ENCODE results near the gene PTGDS. TPM values are rescaled to one million over a fixed set of nuclear protein-coding genes. Genes with fewer than 3 reads are reported as not detected.

Gene PTGDS
- total and polyA plus RNA-seq, 7 experiments from 2014 or later: 0.97 to 68.7 (median 4.3) TPM; not detected in 2

DNA sequence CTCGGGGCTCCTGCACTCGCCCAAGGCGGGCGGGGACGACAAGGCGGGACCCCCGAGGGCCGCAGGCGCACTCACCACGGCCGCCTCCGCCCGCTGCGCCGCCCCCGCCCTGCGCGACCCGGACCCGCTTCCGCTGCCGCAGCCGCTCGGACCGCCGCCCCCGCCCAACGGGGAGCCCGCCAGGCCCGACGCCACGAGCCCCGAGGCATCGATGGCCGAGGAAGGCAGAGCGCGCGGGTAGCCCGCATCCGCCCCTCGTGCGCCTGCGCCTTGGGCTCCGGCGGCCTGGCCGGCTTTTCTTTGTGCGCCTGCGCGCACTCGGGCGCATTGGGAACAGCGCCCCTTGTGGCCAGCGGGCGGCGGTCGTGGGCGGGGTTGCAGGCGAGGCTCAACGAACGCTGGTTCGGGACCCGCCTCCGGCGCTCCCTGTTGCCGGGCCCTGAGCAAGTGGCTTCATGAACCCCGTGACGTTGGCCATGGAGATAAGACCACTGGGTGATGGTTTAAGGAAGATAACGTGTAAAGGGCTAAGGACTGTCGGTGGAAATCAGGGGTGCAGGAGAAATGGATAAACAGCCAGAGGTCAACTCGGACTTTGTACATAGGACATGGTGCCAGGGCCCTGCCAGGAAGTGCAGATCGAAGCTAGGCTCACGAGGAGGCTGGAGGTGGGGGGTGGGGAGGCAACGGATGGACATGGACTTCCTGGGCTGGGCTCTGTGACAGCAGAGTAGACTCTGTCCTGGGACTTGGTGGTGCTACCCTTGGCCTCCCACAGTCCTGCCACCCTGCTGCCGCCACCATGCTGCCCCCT, 32.6 kb upstream of the PTGDS start, which contains the start of the genes C8G and FBXW5:
TSS of gene C8G (plus strand) at position 725 of the 814 bp plus-strand sequence. CDS start at position 803, 78 bp downstream.
TSS of gene FBXW5 (minus strand) at position 220 of the 814 bp plus-strand sequence. CDS start 655 bp downstream, outside the sequence.
- peak; percentile 92 for ATAC-seq
- Mint-ChIP-seq H3K27ac (peak within 1 kb of the TSS in 8 of 9 donors; percentile 63 to 90 (median 79)), H3K9me3 (peaks cover 0 to 2% (median 0%) of the 10 kb centered on the region in 11 donors), H3K36me3 (peaks cover 0 to 4% (median 0%) of the 10 kb centered on the region in 5 donors), H3K27me3 (no peaks in the 10 kb centered on the region), H3K4me1 (peaks cover 0 to 14% (median 5%) of the 10 kb centered on the region in 7 donors), H3K4me3 (peak within 1 kb of the TSS; percentile 71 to 85 (median 81))
- POLR2A ChIA-PET: interaction anchor here (0.8 to 1.8 kb wide), 7 partner anchors 48 to 145 kb away, joined by 3 to 8 read pairs (median 4); partner anchors contain the start of genes PAXX, RABL6 and TRAF2
- Histone ChIP-seq H3K27me3 (ENCODE audit: control insufficient read depth in 2 of 2, insufficient read depth in 2 of 2, low read length in 2 of 2) (no peaks in the 10 kb centered on the region), H3K27ac (ENCODE audit: low read depth, low read length) (peak within 1 kb of the TSS; percentile 77), H3K4me3 (ENCODE audit: low read length) (peak within 1 kb of the TSS; percentile 72), H3K9me3 (ENCODE audit: control insufficient read depth in 2 of 3, low read length in 3 of 3) (no peaks in the 10 kb centered on the region), H3K36me3 (ENCODE audit: control insufficient read depth in 2 of 3, insufficient read depth in 3 of 3, low read length in 3 of 3) (peaks cover 0 to 36% (median 6%) of the 10 kb centered on the region in 3 experiments), H3K4me1 (ENCODE audit: control insufficient read depth in 2 of 2, insufficient read depth in 2 of 2, low read length in 2 of 2) (peaks cover 10 to 11% of the 10 kb centered on the region in 2 donors)
- DNase-seq: peak; percentile 88 to 99 (median 96)
- CTCF ChIA-PET: no interaction called here
- intact Hi-C loops (cut with micrococcal nuclease): loop anchor here (1.0 to 10.0 kb wide), 16 partner anchors 42 to 311 kb away; partner anchors contain the start of genes EDF1 (in 2 of the 2), PHPT1 (in 2 of the 2), RABL6 (in 2 of the 2) and TMEM141 (in 2 of the 2)

DNA sequence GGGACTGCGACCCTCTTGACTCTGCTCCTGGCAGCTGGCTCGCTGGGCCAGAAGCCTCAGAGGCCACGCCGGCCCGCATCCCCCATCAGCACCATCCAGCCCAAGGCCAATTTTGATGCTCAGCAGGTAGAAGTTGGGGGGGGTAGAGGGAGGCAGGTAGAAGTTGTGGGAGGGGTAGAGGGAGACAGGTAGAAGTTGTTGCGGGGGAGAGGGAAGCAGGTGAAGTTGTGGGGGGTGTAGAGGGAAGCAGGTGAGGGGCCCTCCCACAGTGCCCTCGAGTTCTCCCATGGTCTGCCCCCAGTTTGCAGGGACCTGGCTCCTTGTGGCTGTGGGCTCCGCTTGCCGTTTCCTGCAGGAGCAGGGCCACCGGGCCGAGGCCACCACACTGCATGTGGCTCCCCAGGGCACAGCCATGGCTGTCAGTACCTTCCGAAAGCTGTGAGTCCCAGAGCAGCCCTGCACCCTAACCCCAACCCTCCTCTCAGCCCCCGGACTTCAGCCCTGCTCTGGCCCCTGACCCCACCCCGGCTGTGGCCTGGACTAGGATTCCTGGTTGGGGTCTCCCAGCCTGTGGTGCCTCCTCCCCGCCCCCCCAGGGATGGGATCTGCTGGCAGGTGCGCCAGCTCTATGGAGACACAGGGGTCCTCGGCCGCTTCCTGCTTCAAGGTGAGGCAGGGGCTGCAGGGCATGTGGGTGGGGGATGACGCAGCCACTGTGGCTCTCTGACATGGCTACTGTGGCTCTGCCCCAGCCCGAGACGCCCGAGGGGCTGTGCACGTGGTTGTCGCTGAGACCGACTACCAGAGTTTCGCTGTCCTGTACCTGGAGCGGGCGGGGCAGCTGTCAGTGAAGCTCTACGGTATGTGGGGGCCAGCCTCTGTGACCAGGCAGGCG, 31.7 kb upstream of the PTGDS start:
- Histone ChIP-seq H3K4me3 (ENCODE audit: low read length) (peak overlapping the region; percentile 19), H3K27me3 (ENCODE audit: control insufficient read depth in 2 of 2, insufficient read depth in 2 of 2, low read length in 2 of 2) (no peaks in the 10 kb centered on the region), H3K9me3 (ENCODE audit: control insufficient read depth in 2 of 3, low read length in 3 of 3) (no peaks in the 10 kb centered on the region), H3K4me1 (ENCODE audit: control insufficient read depth in 2 of 2, insufficient read depth in 2 of 2, low read length in 2 of 2) (peaks cover 10 to 16% of the 10 kb centered on the region in 2 donors), H3K36me3 (ENCODE audit: control insufficient read depth in 2 of 3, insufficient read depth in 3 of 3, low read length in 3 of 3) (peaks cover 0 to 27% (median 6%) of the 10 kb centered on the region in 3 experiments), H3K27ac (ENCODE audit: low read depth, low read length) (no peak overlapping the region)
- intact Hi-C loops (cut with micrococcal nuclease): loop anchor here (2.0 to 10.0 kb wide), 4 partner anchors 89 to 279 kb away; partner anchors contain the start of genes CYSRT1 (in 1 of the 2), NDOR1 (in 1 of the 2), RNF208 (in 1 of the 2) and RNF224 (in 1 of the 2)
- CTCF ChIA-PET: no interaction called here
- ATAC-seq: no peak
- no peaks in the 10 kb centered on the region for H3K27me3 Mint-ChIP-seq
- peaks cover 0 to 2% (median 0%) of the 10 kb centered on the region in 11 donors for H3K9me3 Mint-ChIP-seq
- POLR2A ChIA-PET: interaction anchor here (0.9 to 1.5 kb wide), 2 partner anchors 47 to 107 kb away, joined by 3 to 5 read pairs; partner anchors contain the start of gene PAXX
- H3K27ac Mint-ChIP-seq: peak overlapping the region in 2 of 9 donors; percentile 9 to 80
- peak overlapping the region in 3 of 10 donors; percentile 66 to 84 (median 77) for H3K4me3 Mint-ChIP-seq
- H3K4me1 Mint-ChIP-seq: peaks cover 0 to 19% (median 5%) of the 10 kb centered on the region in 7 donors
- DNase-seq: no peak
- peaks cover 0 to 3% (median 0%) of the 10 kb centered on the region in 5 donors for H3K36me3 Mint-ChIP-seq

DNA sequence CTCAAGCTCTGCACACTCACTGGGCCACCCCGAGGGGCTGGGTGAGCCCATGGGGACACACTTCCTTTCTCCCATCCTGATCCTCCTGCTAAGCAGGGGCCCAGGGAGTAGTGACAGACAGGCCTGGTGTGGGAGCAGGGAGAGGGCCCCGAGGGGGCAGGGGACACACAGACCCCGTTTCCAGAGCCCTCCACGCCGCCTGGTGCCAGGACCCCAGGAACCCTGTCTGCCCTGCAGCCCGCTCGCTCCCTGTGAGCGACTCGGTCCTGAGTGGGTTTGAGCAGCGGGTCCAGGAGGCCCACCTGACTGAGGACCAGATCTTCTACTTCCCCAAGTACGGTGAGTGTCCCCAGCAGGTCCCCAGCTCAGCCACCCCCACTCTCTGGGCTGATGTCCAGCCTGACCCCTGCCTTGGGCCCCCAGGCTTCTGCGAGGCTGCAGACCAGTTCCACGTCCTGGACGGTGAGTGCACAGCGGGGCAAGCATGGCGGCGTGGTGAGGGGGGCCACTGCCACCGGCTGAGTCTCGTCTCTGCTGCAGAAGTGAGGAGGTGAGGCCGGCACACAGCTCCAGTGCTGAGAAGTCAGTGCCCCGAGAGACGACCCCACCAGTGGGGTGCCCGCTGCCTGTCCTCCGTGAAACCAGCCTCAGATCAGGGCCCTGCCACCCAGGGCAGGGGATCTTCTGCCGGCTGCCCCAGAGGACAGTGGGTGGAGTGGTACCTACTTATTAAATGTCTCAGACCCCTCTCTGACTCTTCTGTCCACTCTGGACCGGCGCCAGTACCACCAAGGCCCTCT, 30.9 kb upstream of the PTGDS start:
- peaks cover 10 to 16% of the 10 kb centered on the region in 2 donors for H3K4me1 ChIP-seq (ENCODE audit: control insufficient read depth in 2 of 2, insufficient read depth in 2 of 2, low read length in 2 of 2)
- no peaks in the 10 kb centered on the region for H3K9me3 Mint-ChIP-seq
- no peaks in the 10 kb centered on the region for H3K9me3 ChIP-seq (ENCODE audit: control insufficient read depth in 2 of 3, low read length in 3 of 3)
- H3K27ac ChIP-seq (ENCODE audit: low read depth, low read length): no peak overlapping the region
- H3K27me3 ChIP-seq (ENCODE audit: control insufficient read depth in 2 of 2, insufficient read depth in 2 of 2, low read length in 2 of 2): no peaks in the 10 kb centered on the region
- ATAC-seq (no peak), DNase-seq (no peak)
- H3K36me3 ChIP-seq (ENCODE audit: control insufficient read depth in 2 of 3, insufficient read depth in 3 of 3, low read length in 3 of 3): peaks cover 0 to 19% (median 2%) of the 10 kb centered on the region in 3 experiments
- CTCF ChIA-PET: no interaction called here
- POLR2A ChIA-PET: interaction anchor here (0.9 to 1.8 kb wide), 3 partner anchors 98 to 106 kb away, joined by 3 read pairs; no protein-coding TSS in a partner anchor
- H3K27ac Mint-ChIP-seq: no peak overlapping the region
- no peaks in the 10 kb centered on the region for H3K27me3 Mint-ChIP-seq
- H3K4me3 ChIP-seq (ENCODE audit: low read length): no peak overlapping the region
- intact Hi-C loops (cut with micrococcal nuclease): loop anchor here (10.0 kb wide), 2 partner anchors 258 to 278 kb away; partner anchors contain the start of genes CYSRT1 (in 1 of the 2), NDOR1 (in 1 of the 2), RNF208 (in 1 of the 2) and RNF224 (in 1 of the 2)
- peak overlapping the region in 1 of 10 donors; percentile 58 for H3K4me3 Mint-ChIP-seq
- H3K36me3 Mint-ChIP-seq: peaks cover 0 to 3% (median 0%) of the 10 kb centered on the region in 5 donors
- H3K4me1 Mint-ChIP-seq: peaks cover 0 to 19% (median 5%) of the 10 kb centered on the region in 7 donors

DNA sequence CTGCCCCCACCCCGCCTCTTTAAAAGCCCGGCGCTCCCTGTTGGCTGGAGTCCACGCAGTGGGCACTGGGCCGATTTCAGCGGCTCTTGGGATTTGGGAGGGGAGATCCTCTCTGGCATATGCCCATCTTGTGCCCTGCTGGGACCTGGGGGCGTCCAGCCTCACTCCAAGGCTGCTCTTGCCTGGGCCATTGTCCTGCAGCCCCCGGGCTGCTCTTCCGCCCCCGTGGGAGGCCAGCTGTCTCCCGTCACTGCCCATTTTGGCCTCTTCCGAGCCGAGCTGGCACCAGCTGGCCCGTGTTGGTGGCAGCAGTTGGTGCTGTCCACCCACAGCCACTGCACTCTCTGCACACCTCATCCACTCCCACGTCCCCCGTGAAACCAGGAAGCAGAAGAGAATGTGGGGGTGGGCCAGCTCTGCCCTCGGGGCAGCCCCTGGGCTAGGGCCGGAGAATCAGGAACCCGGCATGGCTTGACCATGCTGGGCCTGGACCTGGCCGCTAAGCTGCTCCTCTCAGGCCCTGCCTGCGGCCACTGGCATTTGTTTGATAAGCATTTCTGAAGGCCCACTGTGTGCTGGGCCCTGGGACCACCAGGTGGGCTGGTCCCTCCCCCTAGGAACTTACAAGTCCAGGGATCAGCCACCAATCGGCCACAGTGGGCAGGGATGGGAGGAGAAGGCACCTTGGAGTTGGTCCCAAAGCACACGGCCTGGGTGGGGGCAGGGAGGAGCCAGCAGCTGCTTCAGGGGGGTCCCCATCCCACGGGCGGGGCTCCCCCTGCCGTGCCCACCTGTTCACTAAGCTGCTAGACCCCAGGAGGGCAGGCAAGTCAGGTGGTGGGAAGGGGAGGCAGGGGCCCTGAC, 30.0 kb upstream of the PTGDS start:
- POLR2A ChIA-PET: interaction anchor here (0.9 to 1.8 kb wide), 6 partner anchors 11 to 104 kb away, joined by 3 to 4 read pairs (median 3); no protein-coding TSS in a partner anchor

More for the DNA sequence above, 30.0 kb upstream of the PTGDS start:
- intact Hi-C loops (cut with micrococcal nuclease): loop anchor here (10.0 kb wide), 2 partner anchors 258 to 278 kb away; partner anchors contain the start of genes CYSRT1 (in 1 of the 2), NDOR1 (in 1 of the 2), RNF208 (in 1 of the 2) and RNF224 (in 1 of the 2)
- Mint-ChIP-seq H3K27me3 (no peaks in the 10 kb centered on the region), H3K4me1 (peaks cover 0 to 17% (median 5%) of the 10 kb centered on the region in 7 donors), H3K36me3 (no peaks in the 10 kb centered on the region), H3K27ac (peak overlapping the region in 2 of 9 donors; percentile 24 to 52), H3K9me3 (no peaks in the 10 kb centered on the region), H3K4me3 (no peak overlapping the region)
- Histone ChIP-seq H3K9me3 (ENCODE audit: control insufficient read depth in 2 of 3, low read length in 3 of 3) (no peaks in the 10 kb centered on the region), H3K36me3 (ENCODE audit: control insufficient read depth in 2 of 3, insufficient read depth in 3 of 3, low read length in 3 of 3) (peaks cover 0 to 10% (median 0%) of the 10 kb centered on the region in 3 experiments), H3K4me3 (ENCODE audit: low read length) (no peak overlapping the region), H3K27ac (ENCODE audit: low read depth, low read length) (no peak overlapping the region), H3K27me3 (ENCODE audit: control insufficient read depth in 2 of 2, insufficient read depth in 2 of 2, low read length in 2 of 2) (no peaks in the 10 kb centered on the region), H3K4me1 (ENCODE audit: control insufficient read depth in 2 of 2, insufficient read depth in 2 of 2, low read length in 2 of 2) (peaks cover 10 to 16% of the 10 kb centered on the region in 2 donors)
- ATAC-seq (no peak), DNase-seq (peak in 1 of 9 donors; percentile 3)
- CTCF ChIA-PET: interaction anchor here (0.8 to 1.4 kb wide), 2 partner anchors 81 to 88 kb away, joined by 3 read pairs; partner anchors contain the start of gene ABCA2
